GM20431 (cell line): ENCODE measurements around the gene ENSA.
"Not testable (repeated sequence)": the region's sequence is repeated elsewhere in the genome, so short reads cannot be mapped to it uniquely, and the experiment has no call there.

ENCODE experiments used
- in situ Hi-C: fragments of 300-500 bp; cut with MseI, MboI; formaldehyde crosslinking; loops from one replicate; pipeline ENCODE4 v1.15.0; 2020; ENCODE audit warnings: low sequenced_read_pairs; ENCODE audit not compliant: unreplicated experiment

ENSA gene, protein sequence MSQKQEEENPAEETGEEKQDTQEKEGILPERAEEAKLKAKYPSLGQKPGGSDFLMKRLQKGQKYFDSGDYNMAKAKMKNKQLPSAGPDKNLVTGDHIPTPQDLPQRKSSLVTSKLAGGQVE

DNA sequence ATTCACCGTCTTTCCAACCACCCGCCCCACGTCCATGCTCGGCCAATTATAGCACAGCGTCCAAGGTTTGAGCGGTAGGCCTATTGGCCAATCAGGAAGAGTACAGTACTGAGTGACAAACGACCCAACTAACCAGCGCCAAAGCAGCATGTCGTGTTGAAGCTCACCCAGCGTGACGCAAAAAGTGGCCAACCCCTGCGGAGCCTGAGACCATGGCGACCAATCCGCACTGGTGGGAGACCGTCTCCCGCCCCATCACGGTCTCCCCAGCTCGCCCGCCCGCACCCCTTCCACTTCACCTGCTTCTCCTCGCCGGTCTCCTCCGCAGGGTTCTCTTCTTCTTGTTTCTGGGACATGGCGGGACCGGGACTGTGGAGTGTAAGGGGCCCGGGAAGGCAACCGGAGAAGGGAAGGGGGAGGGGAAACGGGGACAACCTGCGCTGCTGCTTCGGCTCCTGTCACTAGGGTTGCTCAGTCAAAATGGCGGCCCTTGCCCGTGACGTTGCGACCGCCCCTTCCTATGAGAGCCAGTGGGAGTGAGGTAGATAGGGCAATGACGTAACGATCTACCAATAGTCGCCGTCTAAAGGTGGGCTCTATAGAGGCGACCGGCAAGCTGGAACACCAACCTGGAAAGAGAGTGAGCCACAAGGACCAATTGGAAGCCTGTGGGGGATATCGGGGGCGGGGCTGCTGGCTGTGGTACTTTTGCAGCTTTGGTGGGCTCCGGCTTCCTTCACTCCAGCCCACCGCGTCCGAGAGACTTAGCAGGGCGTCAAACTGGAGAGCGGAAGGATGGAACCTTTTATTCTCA is at the start of gene ENSA:
ENSA (minus strand) TSS at position 498 of the 814 bp plus-strand sequence; CDS start at position 356, 142 bp downstream.
- in situ Hi-C loops: no loop called here

- in situ Hi-C loops: no loop called here
Measured at GRCh38 chr1:150678988-150679387, 49.6 kb upstream of the ENSA start.

GRCh38 chr1:150674881-150675280 is 45.5 kb upstream of the ENSA start:
- in situ Hi-C loops: no loop called here

DNA sequence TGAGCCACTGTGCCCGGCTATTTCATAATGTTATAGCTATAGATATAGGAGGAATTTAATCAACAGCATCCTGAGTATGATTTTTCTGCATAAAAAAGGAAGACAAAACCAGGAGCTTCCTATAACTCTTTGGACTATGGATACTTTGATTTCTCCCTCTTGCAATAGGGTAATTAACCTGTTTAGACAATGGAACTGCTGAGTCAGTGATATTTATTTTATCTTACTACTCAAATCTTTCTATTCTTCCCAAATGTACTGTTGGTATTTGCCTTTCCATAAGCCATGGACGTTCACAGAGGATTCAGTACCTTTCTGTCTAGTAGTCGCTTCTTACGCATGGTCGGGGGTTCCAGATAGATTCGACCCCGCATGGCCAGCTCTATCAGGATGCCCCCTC is 33.9 kb upstream of the ENSA start:
- in situ Hi-C loops: no loop called here

GRCh38 chr1:150662811-150663210 is 33.4 kb upstream of the ENSA start:
- in situ Hi-C loops: no loop called here

GRCh38 chr1:150661156-150661555 is 31.7 kb upstream of the ENSA start:
- in situ Hi-C loops: no loop called here

- in situ Hi-C loops: no loop called here
Measured at GRCh38 chr1:150660584-150660983, 31.2 kb upstream of the ENSA start.

GRCh38 chr1:150657064-150657463 is 27.7 kb upstream of the ENSA start:
- in situ Hi-C loops: not testable (repeated sequence)

DNA sequence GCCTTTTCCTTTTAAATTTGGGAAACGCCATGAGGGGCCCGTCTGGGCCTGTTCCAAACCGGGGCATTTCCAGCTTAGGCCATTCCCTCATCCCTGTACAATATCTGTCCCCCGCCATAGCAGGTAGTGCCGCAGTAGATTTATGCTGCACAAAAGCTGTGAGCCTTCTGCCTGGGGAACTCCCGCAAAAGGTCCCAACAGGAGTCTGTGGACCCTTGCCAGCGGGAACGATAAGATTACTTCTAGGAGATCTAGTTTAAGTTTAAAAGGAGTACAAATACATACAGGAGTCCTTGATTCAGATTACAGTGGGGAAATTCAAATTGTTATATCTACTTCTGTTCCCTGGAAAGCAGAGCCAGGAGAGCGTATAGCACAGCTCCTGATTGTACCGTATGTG is 25.2 kb upstream of the ENSA start:
- in situ Hi-C loops: not testable (repeated sequence)

- in situ Hi-C loops: no loop called here
Measured at GRCh38 chr1:150650193-150650592, 20.8 kb upstream of the ENSA start.

GRCh38 chr1:150649441-150650075 is 20.1 kb upstream of the ENSA start:
- in situ Hi-C loops: no loop called here

DNA sequence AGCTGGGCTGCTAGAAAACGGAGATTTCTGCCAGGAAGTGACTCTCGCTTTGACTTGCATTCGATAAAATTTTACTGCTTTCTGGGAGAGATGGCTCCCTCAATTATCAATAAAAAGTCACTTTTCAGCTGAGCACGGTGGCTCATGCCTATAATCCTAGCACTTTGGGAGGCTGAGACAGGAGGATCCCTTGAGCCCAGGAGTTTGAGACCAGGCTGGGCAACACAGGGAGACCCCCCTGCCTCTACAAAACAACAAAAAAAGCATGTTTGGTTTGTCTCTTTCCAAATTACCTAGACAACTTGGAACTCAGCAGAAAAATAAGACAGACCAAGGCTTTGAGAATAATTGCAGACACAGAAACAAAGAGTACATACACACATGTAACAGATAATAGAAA is 12.9 kb upstream of the ENSA start:
- in situ Hi-C loops: no loop called here

DNA sequence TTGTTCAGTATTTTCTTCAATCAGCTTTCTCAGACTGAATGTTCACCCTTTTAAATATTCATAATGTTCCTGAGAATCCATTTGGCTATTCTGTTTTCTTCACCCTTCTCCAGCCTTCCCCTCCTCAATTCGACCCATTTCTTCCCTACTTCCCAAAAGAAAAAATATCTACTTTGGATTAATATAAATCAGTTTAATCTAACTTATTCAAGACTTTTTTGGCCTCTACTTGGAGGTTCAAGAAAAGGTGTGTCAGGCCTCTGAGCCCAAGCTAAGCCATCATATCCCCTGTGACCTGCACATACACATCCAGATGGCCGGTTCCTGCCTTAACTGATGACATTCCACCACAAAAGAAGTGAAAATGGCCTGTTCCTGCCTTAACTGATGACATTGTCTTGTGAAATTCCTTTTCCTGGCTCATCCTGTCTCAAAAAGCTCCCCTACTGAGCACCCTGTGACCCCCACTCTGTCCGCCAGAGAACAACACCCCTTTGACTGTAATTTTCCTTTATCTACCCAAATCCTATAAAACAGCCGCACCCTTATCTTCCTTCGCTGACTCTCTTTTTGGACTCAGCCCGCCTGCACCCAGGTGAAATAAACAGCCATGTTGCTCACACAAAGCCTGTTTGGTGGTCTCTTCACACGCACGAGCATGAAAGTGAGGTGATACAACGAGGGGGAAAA is 11.9 kb upstream of the ENSA start:
- in situ Hi-C loops: not testable (repeated sequence)

GRCh38 chr1:150638430-150638829 is 9.0 kb upstream of the ENSA start:
- in situ Hi-C loops: not testable (repeated sequence)

DNA sequence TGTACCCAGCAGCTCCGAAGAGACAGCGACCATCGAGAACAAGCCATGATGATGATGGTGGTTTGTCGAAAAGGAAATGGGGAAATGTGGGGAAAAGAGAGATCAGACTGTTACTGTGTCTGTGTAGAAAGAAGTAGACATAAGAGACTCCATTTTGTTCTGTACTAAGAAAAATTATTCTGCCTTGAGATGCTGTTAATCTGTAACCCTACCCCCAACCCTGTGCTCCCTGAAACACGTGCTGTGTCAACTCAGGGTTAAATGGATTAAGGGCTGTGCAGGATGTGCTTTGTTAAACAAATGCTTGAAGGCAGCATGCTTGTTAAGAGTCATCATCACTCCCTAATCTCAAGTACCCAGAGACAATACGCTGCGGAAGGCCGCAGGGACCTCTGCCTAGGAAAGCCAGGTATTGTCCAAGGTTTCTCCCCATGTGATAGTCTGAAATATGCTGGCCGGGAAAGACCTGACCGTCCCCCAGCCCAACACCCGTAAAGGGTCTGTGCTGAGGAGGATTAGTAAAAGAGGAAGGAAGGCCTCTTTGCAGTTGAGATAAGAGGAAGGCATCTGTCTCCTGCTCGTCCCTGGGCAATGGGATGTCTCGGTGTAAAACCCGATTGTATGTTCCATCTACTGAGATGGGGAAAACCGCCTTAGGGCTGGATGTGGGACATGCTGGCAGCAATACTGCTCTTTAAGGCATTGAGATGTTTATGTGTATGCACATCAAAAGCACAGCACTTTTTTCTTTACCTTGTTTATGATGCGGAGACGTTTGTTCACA is 5.6 kb upstream of the ENSA start:
- in situ Hi-C loops: not testable (repeated sequence)

- in situ Hi-C loops: no loop called here
Measured at GRCh38 chr1:150628766-150629114, 672 bp downstream of the ENSA start.

DNA sequence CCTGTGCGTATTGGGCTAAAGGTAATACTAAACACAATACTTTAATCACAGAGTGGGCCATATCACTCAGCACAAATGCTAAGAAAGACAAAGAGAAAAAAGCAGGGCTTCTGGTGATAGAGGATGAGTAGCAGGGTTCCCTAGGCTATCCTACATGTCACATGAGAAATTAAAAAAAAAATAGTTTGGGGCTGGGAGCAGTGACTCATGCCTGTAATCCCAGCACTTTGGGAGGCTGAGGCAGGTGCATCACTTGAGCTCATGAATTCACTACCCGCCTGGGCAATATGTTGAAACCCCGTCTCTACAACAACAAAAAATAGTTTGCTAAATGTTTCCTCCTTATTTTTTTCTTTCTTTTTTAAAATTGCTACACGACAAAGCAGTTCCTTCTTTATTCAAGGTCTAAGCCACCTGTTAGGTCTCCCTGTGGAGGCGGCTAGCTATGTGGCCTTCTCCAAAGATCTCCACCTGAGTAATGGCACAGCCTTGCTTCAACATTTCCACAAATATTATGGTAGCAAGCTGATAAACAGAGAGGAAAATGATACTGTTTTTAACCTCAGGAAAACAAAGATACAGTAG is 1.5 kb downstream of the ENSA start:
- in situ Hi-C loops: no loop called here

DNA sequence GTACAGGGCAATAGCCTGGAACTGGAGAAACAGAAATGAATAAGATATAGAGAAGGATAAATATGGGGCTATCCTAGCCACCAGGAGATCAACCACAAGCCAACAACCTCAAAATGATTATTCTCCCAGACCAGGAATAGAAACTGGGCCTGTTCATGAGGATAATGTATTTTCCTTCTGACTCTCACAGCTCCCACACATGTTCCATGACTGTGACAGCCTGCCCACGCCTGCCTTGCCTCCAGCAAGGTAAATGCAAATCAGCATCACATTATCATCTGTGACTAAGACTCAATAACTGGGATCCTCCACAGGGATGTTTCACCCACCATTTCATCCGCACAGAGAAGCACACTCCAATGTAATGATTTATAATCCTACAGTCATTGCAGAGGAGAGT is 3.3 kb downstream of the ENSA start:
- in situ Hi-C loops: no loop called here

- in situ Hi-C loops: not testable (repeated sequence)
Measured at GRCh38 chr1:150624546-150624945, 4.9 kb downstream of the ENSA start.

GRCh38 chr1:150624134-150624533 is 5.3 kb downstream of the ENSA start:
- in situ Hi-C loops: not testable (repeated sequence)
